PC-3 (cell line): ENCODE results near the gene SLC25A25. TPM values are rescaled to one million over a fixed set of nuclear protein-coding genes. Genes with fewer than 3 reads are reported as not detected.

Experiments used
- ATAC-seq: fragments of 200-7000 bp; cut with Tn5 transposase; 2 replicates; pipeline ENCODE4 v1.9.1; 2020; ENCODE audit warnings: mild to moderate bottlenecking, moderate library complexity
- BruUV-seq: library from RNA; stranded (reverse); fragments of 400-500 nt; replicated peaks from 2 replicates; lab custom pipeline; 2021; lab: Mats Ljungman, UMichigan
- CTCF ChIA-PET: fragments of 300-600 bp; sonication (Branson Sonifier 250); formaldehyde crosslinking; loops from one replicate; lab custom pipeline; 2022; ENCODE audit warnings: antibody characterized with exemption; lab: Charles Lee
- POLR2A ChIA-PET: fragments of 300-600 bp; sonication (Branson Sonifier 250); formaldehyde crosslinking; loops from one replicate; lab custom pipeline; 2022; ENCODE audit warnings: antibody characterized with exemption; ENCODE audit not compliant: unreplicated experiment; lab: Charles Lee
- DNase-seq: peaks from one replicate; pipeline ENCODE4 v3.0.0-alpha.2; 2015
- H2AFZ ChIP-seq: fragments of 300-600 bp; sonication (generic); 2 replicates; pipeline ENCODE4 v1.6.0; 2016; ENCODE audit warnings: antibody characterized with exemption, low read length
- H3F3A ChIP-seq: fragments of 300-600 bp; sonication (generic); one replicate; pipeline ENCODE4 v1.6.0; 2017; ENCODE audit warnings: antibody characterized with exemption, low read length, control low read depth, mild to moderate bottlenecking; ENCODE audit not compliant: unreplicated experiment
- H3K27ac ChIP-seq: fragments of 300-600 bp; sonication (generic); 2 replicates; pipeline ENCODE4 v1.5.1; 2016; ENCODE audit warnings: mild to moderate bottlenecking, low read length
- H3K27me3 ChIP-seq: fragments of 300-600 bp; sonication (generic); 2 replicates; pipeline ENCODE4 v1.6.1; 2016; ENCODE audit warnings: low read length, mixed read lengths
- H3K36me3 ChIP-seq: fragments of 300-600 bp; sonication (generic); 2 replicates; pipeline ENCODE4 v1.6.1; 2016; ENCODE audit warnings: low read depth, mixed run types, low read length, mixed read lengths
- H3K4me1 ChIP-seq: fragments of 300-600 bp; sonication (generic); 2 replicates; pipeline ENCODE4 v1.5.1; 2016; ENCODE audit warnings: low read length; ENCODE audit not compliant: insufficient read depth
- H3K4me2 ChIP-seq: fragments of 300-600 bp; sonication (generic); 2 replicates; pipeline ENCODE4 v1.6.0; 2016; ENCODE audit warnings: low read length
- H3K4me3 ChIP-seq: fragments of 300-600 bp; sonication (generic); 2 replicates; pipeline ENCODE4 v1.5.1; 2016; ENCODE audit warnings: mild to moderate bottlenecking, low read length, mixed read lengths
- H3K79me2 ChIP-seq: fragments of 300-600 bp; sonication (generic); 2 replicates; pipeline ENCODE4 v1.6.1; 2017; ENCODE audit warnings: low read length, mixed read lengths
- H3K9ac ChIP-seq: fragments of 300-600 bp; sonication (generic); 2 replicates; pipeline ENCODE4 v1.6.0; 2016; ENCODE audit warnings: mild to moderate bottlenecking, low read length
- H3K9me2 ChIP-seq: fragments of 300-600 bp; sonication (generic); replicated peaks from 2 replicates; pipeline ENCODE4 v1.6.1; 2016; ENCODE audit warnings: mixed run types, low read length, mixed read lengths
- H3K9me3 ChIP-seq: fragments of 300-600 bp; sonication (generic); 2 replicates; pipeline ENCODE4 v1.6.1; 2016; ENCODE audit warnings: low read length, mixed read lengths
- H4K20me1 ChIP-seq: fragments of 300-600 bp; sonication (generic); 2 replicates; pipeline ENCODE4 v1.6.1; 2016; ENCODE audit warnings: low read length, mixed read lengths
- EZH2 ChIP-seq: fragments of 300-600 bp; sonication (generic); IDR thresholded peaks from one replicate; pipeline ENCODE4 v1.6.1; 2017; ENCODE audit warnings: antibody characterized with exemption, mild to moderate bottlenecking, low read length; ENCODE audit not compliant: unreplicated experiment
- EZH2phosphoT487 ChIP-seq: fragments of 300-600 bp; sonication (generic); IDR thresholded peaks from 2 replicates; pipeline ENCODE4 v1.6.1; 2018; ENCODE audit warnings: mild to moderate bottlenecking, antibody characterized with exemption, low read length, borderline replicate concordance
- intact Hi-C: fragments of 100-400 bp; cut with micrococcal nuclease; formaldehyde crosslinking; loops from 2 replicates; pipeline ENCODE4 v1.9.0; 2023
- total RNA-seq: library from RNA; depleted of rRNA; stranded (reverse); fragments of >200 nt; gene quantifications from 2 replicates; pipeline ENCODE4 v1.2.3, GENCODE V29; 2014
- TF ChIP-seq, protein P1 (sequence below): fragments of 300-600 bp; sonication (generic); conservative IDR thresholded peaks from 2 replicates; pipeline ENCODE4 v1.5.1; 2017; ENCODE audit warnings: antibody characterized with exemption, low read depth, mild to moderate bottlenecking, low read length

Gene SLC25A25
- total RNA-seq, 1 experiment from 2014 or later, result 25.2 TPM

DNA sequence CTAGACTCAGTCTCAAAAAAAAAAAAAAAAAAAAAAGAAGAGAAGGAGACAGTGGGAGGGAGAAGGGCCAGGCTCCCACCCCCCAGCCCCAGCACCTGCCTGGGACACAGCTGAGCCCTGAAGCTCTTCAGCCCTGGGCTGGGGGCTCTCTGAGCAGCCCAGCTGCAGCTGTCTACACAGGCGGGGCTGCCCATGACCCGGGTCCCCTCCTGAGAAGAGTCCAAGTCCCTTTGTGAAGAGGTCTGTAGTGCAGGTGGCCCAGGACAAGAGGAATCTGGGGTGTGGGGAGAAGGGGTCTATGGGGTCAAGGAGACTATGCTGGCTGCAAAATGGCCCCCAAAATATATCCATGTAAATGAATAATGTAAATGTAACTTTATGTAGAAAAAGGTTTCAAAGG is 74.6 kb downstream of the SLC25A25 start:
- Histone ChIP-seq H3K9ac (peak overlapping the region; percentile 83), H3K27ac (peak overlapping the region; percentile 99), H3K36me3 (no peaks in the 10 kb centered on the region), H3K4me3 (no peak overlapping the region), H3K9me2 (no peaks in the 10 kb centered on the region), H4K20me1 (no peaks in the 10 kb centered on the region), H3K9me3 (no peaks in the 10 kb centered on the region), H3K79me2 (no peaks in the 10 kb centered on the region), H3K4me1 (peaks cover 44% of the 10 kb centered on the region), H3K27me3 (no peaks in the 10 kb centered on the region), H3K4me2 (0 out of 2 replicates have a peak overlapping the region, but pooled peaks have one; percentile 75), H2AFZ (no peak overlapping the region), H3F3A (no peaks in the 10 kb centered on the region)
- ChIA-PET CTCF (no interaction called here), POLR2A (no interaction called here)
- TF ChIP-seq, protein P1, sequence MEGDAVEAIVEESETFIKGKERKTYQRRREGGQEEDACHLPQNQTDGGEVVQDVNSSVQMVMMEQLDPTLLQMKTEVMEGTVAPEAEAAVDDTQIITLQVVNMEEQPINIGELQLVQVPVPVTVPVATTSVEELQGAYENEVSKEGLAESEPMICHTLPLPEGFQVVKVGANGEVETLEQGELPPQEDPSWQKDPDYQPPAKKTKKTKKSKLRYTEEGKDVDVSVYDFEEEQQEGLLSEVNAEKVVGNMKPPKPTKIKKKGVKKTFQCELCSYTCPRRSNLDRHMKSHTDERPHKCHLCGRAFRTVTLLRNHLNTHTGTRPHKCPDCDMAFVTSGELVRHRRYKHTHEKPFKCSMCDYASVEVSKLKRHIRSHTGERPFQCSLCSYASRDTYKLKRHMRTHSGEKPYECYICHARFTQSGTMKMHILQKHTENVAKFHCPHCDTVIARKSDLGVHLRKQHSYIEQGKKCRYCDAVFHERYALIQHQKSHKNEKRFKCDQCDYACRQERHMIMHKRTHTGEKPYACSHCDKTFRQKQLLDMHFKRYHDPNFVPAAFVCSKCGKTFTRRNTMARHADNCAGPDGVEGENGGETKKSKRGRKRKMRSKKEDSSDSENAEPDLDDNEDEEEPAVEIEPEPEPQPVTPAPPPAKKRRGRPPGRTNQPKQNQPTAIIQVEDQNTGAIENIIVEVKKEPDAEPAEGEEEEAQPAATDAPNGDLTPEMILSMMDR, result no peak
- TF ChIP-seq EZH2phosphoT487, result no peak
- TF ChIP-seq EZH2, result no peak
- ATAC-seq, result no peak
- no TSS peak for BruUV-seq
- intact Hi-C loops, result no loop called here
- no peak for DNase-seq

DNA sequence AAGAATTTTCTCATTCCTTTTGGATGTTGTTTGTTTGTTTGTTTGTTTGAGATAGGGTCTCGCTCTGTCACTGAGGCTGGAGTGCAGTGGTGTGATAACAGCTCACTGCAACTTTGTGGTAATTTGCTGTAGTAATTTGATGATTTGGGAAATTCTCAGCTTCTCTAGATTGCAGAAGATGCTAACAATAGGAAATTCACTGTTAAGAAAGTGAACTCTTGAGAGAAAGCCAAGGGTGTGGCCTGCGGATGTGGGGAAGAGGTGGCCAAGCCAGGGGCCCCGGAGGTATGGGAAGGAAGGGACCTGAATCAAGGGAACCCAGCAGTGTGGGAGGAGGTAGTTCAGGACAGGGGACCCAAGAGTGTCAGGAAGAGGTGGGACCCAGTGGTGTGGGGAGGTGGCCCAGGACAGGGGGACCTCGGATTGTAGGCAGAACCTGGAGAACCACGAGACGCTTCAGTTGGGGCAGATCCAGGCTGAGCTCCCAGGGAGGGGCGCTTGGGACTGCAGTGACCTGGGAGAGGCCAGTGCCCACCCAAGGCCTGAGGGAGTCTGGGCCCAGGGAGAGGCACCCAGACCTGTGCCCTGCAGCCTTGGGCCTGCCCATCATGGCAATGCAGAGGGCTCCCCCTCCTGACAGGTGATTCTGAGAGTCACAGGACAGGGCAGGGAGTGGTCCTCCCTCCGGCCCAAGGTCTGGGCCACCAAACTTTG is 75.7 kb downstream of the SLC25A25 start:
- H3K27ac ChIP-seq, result peak overlapping the region; percentile 99
- POLR2A ChIA-PET, result no interaction called here

More for the DNA sequence above, 75.7 kb downstream of the SLC25A25 start:
- H3K79me2 ChIP-seq, result no peaks in the 10 kb centered on the region
- H3K9ac ChIP-seq, result peak overlapping the region; percentile 83
- H3K4me3 ChIP-seq, result peak overlapping the region; percentile 35; the same call in 1 of the 2 replicates
- no peaks in the 10 kb centered on the region for H3K9me3 ChIP-seq
- H3F3A ChIP-seq, result no peaks in the 10 kb centered on the region
- H3K36me3 ChIP-seq, result no peaks in the 10 kb centered on the region
- TSS peak; percentile 72 for BruUV-seq
- intact Hi-C loops, result no loop called here
- H2AFZ ChIP-seq, result no peak overlapping the region
- no peaks in the 10 kb centered on the region for H4K20me1 ChIP-seq
- peak overlapping the region; percentile 75 for H3K4me2 ChIP-seq
- no peak for TF ChIP-seq EZH2
- TF ChIP-seq, protein P1, result no peak
- no peak for TF ChIP-seq EZH2phosphoT487
- CTCF ChIA-PET, result no interaction called here
- DNase-seq, result peak; percentile 74
- no peaks in the 10 kb centered on the region for H3K27me3 ChIP-seq
- no peaks in the 10 kb centered on the region for H3K9me2 ChIP-seq
- peak; percentile 77 for ATAC-seq
- H3K4me1 ChIP-seq, result peaks cover 50% of the 10 kb centered on the region
